HepG2 (cell line): ENCODE results near the gene ABCC8. TPM values are rescaled to one million over a fixed set of nuclear protein-coding genes. Genes with fewer than 3 reads are reported as not detected.

Experiments used
- ATAC-seq: fragments of 200-7000 bp; cut with Tn5 transposase; 3 replicates; pipeline ENCODE4 v1.9.1; 2020; ENCODE audit warnings: mild to moderate bottlenecking, moderate library complexity
- BruUV-seq: library from RNA; stranded (reverse); fragments of 400-500 nt; replicated peaks from 2 replicates; lab custom pipeline; 2021; lab: Mats Ljungman, UMichigan
- CTCF ChIA-PET: fragments of 300-600 bp; formaldehyde crosslinking; extraction: SDS; loops from one replicate; lab custom pipeline; 2021; ENCODE audit warnings: low total read pairs, inconsistent platforms, low intra/inter-chr PET ratio; lab: Yijun Ruan, JAX
- POLR2A ChIA-PET: fragments of 350-600 bp; sonication (Branson Sonifier 250); formaldehyde crosslinking; loops from one replicate; lab custom pipeline; 2020; ENCODE audit warnings: antibody characterized with exemption, inconsistent platforms; lab: Yijun Ruan, JAX
- DNase-seq: peaks from one replicate; pipeline ENCODE4 v3.0.0-alpha.2; 2015; ENCODE audit warnings: low spot score
- FAIRE-seq: peaks from 3 replicates; lab custom pipeline; 2011; peaks lifted over from hg19 to GRCh38; lab: Jason Lieb, UNC
- H2AFZ ChIP-seq: one replicate; pipeline ENCODE4 v1.6.1; 2011; ENCODE audit warnings: low read length, inconsistent platforms
- H3K27ac ChIP-seq: fragments of 300-600 bp; 3 replicates; pipeline ENCODE4 v1.8.0; 2011; ENCODE audit warnings: mixed run types, mild to moderate bottlenecking, mixed read lengths, low read length, inconsistent platforms; ENCODE audit not compliant: insufficient read depth; ENCODE audit errors: extremely low read length
- H3K27me3 ChIP-seq, 2 experiments: fragments of 200-600 bp in 1 of 2; 2 replicates in 1 of 2; 3 replicates in 1 of 2; pipeline versions ENCODE4 v1.6.0 to v1.8.0; 2011; ENCODE audit warnings: low read length in 2 of 2, mild to moderate bottlenecking in 2 of 2, moderate library complexity in 2 of 2, inconsistent platforms in 1 of 2; ENCODE audit not compliant: insufficient read depth in 2 of 2, control insufficient read depth in 1 of 2
- H3K36me3 ChIP-seq, 2 experiments: fragments of 200-600 bp in 1 of 2; replicated peaks in 1 of 2; 2 replicates in 1 of 2; 3 replicates in 1 of 2; pipeline versions ENCODE4 v1.5.1 to v1.8.0; 2011; ENCODE audit warnings: low read length in 2 of 2, inconsistent platforms in 1 of 2; ENCODE audit not compliant: insufficient read depth in 2 of 2, control insufficient read depth in 1 of 2
- H3K4me1 ChIP-seq: 2 replicates; pipeline ENCODE4 v1.5.1; 2012; ENCODE audit warnings: low read length, inconsistent platforms; ENCODE audit not compliant: insufficient read depth
- H3K4me2 ChIP-seq: 2 replicates; pipeline ENCODE4 v1.6.0; 2011; ENCODE audit warnings: low read depth, low read length, inconsistent platforms
- H3K4me3 ChIP-seq, 3 experiments: fragments of 200-600 bp in 1 of 3; sonication (generic), shearing (Covaris generic) in 1 of 3; replicated peaks in 1 of 3; 2 replicates each; pipeline ENCODE4 v1.5.1; 2011 to 2016; ENCODE audit warnings: low read length in 3 of 3, inconsistent platforms in 2 of 3, low read depth in 2 of 3, mild to moderate bottlenecking in 2 of 3, control low read depth in 1 of 3, mixed read lengths in 1 of 3; ENCODE audit not compliant: insufficient read depth in 1 of 3
- H3K79me2 ChIP-seq: one replicate; pipeline ENCODE4 v1.6.1; 2011; ENCODE audit warnings: low read length, inconsistent platforms; ENCODE audit not compliant: insufficient read depth
- H3K9ac ChIP-seq: 2 replicates; pipeline ENCODE4 v1.6.0; 2011; ENCODE audit warnings: mild to moderate bottlenecking, low read depth, low read length, inconsistent platforms; ENCODE audit not compliant: insufficient read depth
- H3K9me3 ChIP-seq: 2 replicates; pipeline ENCODE4 v1.5.1; 2012; ENCODE audit warnings: mild to moderate bottlenecking, low read length
- H4K20me1 ChIP-seq: 2 replicates; pipeline ENCODE4 v1.6.0; 2011; ENCODE audit warnings: inconsistent platforms, mild to moderate bottlenecking, low read length, moderate library complexity; ENCODE audit not compliant: insufficient read depth
- CHD4 ChIP-seq: fragments of 200-600 bp; sonication (generic); IDR thresholded peaks from 2 replicates; pipeline ENCODE4 v1.7.0; 2017; ENCODE audit warnings: mild to moderate bottlenecking, low read length, borderline replicate concordance
- FOXA3 ChIP-seq: IDR thresholded peaks from 2 replicates; pipeline ENCODE4 v1.6.1; 2016; ENCODE audit warnings: missing genetic modification reagents, missing compliant biosample characterization
- HNF4A ChIP-seq: sonication (generic); formaldehyde crosslinking; IDR thresholded peaks from 2 replicates; pipeline ENCODE4 v1.4.0; 2020; ENCODE audit warnings: missing genetic modification reagents
- MXD4 ChIP-seq: IDR thresholded peaks from 2 replicates; pipeline ENCODE4 v1.6.1; 2016; ENCODE audit warnings: mild to moderate bottlenecking, missing biosample characterization, missing genetic modification reagents
- SP140L ChIP-seq: sonication (generic); formaldehyde crosslinking; IDR thresholded peaks from 2 replicates; pipeline ENCODE4 v1.4.0; 2020; ENCODE audit warnings: missing genetic modification reagents, borderline replicate concordance
- STAT5B ChIP-seq: sonication (generic); formaldehyde crosslinking; IDR thresholded peaks from 2 replicates; pipeline ENCODE4 v1.4.0; 2020; ENCODE audit warnings: missing genetic modification reagents
- TFAP4 ChIP-seq: sonication (generic); IDR thresholded peaks from 2 replicates; pipeline ENCODE4 v1.6.1; 2016; ENCODE audit warnings: low read depth, borderline replicate concordance
- ZIK1 ChIP-seq: sonication (generic); formaldehyde crosslinking; IDR thresholded peaks from 2 replicates; pipeline ENCODE4 v1.5.0; 2020; ENCODE audit warnings: mild to moderate bottlenecking, low read depth, missing genetic modification reagents, borderline replicate concordance
- ZNF143 ChIP-seq: sonication (generic); formaldehyde crosslinking; IDR thresholded peaks from 2 replicates; pipeline ENCODE4 v1.4.0; 2020; ENCODE audit warnings: missing genetic modification reagents
- ZNF674 ChIP-seq: sonication (generic); formaldehyde crosslinking; IDR thresholded peaks from 2 replicates; pipeline ENCODE4 v1.5.0; 2020; ENCODE audit warnings: low read depth, mild to moderate bottlenecking, missing genetic modification reagents
- ZSCAN22 ChIP-seq: sonication (generic); formaldehyde crosslinking; IDR thresholded peaks from 2 replicates; pipeline ENCODE4 v1.4.0; 2020; ENCODE audit warnings: mild to moderate bottlenecking, missing genetic modification reagents
- WGBS: methylation state at CpG from one replicate; pipeline ENCODE4 v1.1.6; 2017; ENCODE audit warnings: low lambda C conversion rate; 5-methylcytosine and 5-hydroxymethylcytosine counted together
- in situ Hi-C: cut with HindIII; loops from 2 replicates; pipeline ENCODE4 v1.10.0; 2017; ENCODE audit warnings: low pct_unique_long_range_greater_than_20kb; ENCODE audit not compliant: extremely low pct_ligation_motif_present
- intact Hi-C: fragments of 100-400 bp; cut with micrococcal nuclease; formaldehyde crosslinking; loops from one replicate; pipeline ENCODE4 v1.10.0; 2022; ENCODE audit not compliant: unreplicated experiment
- polyA plus RNA-seq, 8 experiments: library from polyadenylated mRNA; depleted of rRNA in 3 of 8; stranded (reverse) in 7 of 8; unstranded in 1 of 8; fragments of >200 nt; fragmentation: Illumina TruSeq in 4 of 8; extraction: Trizol in 4 of 8; gene quantifications; 2 replicates each; pipeline versions ENCODE4 v1.2.1 to v1.2.3, GENCODE V29; 2011 to 2016; ENCODE audit warnings: low read depth in 4 of 8, missing spikeins in 1 of 8, mixed read lengths in 1 of 8; ENCODE audit not compliant: insufficient read depth in 1 of 8
- total RNA-seq, 5 experiments: library from RNA; depleted of rRNA; stranded (reverse); fragments of >200 nt; fragmentation: Illumina TruSeq; extraction: Trizol; gene quantifications; 2 replicates each; pipeline ENCODE4 v1.2.3, GENCODE V29; 2016; ENCODE audit warnings: low read depth in 1 of 5

ABCC8 gene
- total and polyA plus RNA-seq, 2 of the 13 experiments (the other 11 are each of a cell fraction or from before 2014, with no cell fraction given) = not detected

GRCh38 chr11:17414992-17415391, 61.7 kb downstream of the ABCC8 start:
- no peak overlapping the region for H3K9ac ChIP-seq
- peaks cover 10% of the 10 kb centered on the region for H3K4me1 ChIP-seq
- H4K20me1 ChIP-seq = no peaks in the 10 kb centered on the region
- in situ Hi-C loops = no loop called here
- POLR2A ChIA-PET = no interaction called here
- no peaks in the 10 kb centered on the region for H3K79me2 ChIP-seq
- no peaks in the 10 kb centered on the region for H3K9me3 ChIP-seq
- no peak overlapping the region for H3K4me3 ChIP-seq
- no TSS peak for BruUV-seq
- no peak overlapping the region for H2AFZ ChIP-seq
- intact Hi-C loops = no loop called here
- CTCF ChIA-PET = no interaction called here
- no peak overlapping the region for H3K27ac ChIP-seq
- H3K27me3 ChIP-seq = peaks cover 0 to 7% of the 10 kb centered on the region in 2 experiments; a peak in 2 of 5 replicates
- 40% methylated on average over 1 of the region's 5 CpGs for WGBS
- ATAC-seq = no peak
- TF ChIP-seq ZSCAN22 (CRISPR knock-in tag) = no peak
- TF ChIP-seq CHD4 = no peak
- TF ChIP-seq STAT5B (CRISPR knock-in tag) = no peak
- DNase-seq = no peak
- no peaks in the 10 kb centered on the region for H3K36me3 ChIP-seq
- no peak overlapping the region for H3K4me2 ChIP-seq
- FAIRE-seq = no peak

- ATAC-seq (no peak), DNase-seq (no peak), FAIRE-seq (no peak)
- peaks cover 0 to 7% of the 10 kb centered on the region in 2 experiments; a peak in 2 of 5 replicates for H3K27me3 ChIP-seq
- TF ChIP-seq HNF4A (CRISPR knock-in tag) (no peak), MXD4 (CRISPR knock-in tag) (no peak), SP140L (CRISPR knock-in tag) (no peak), ZNF143 (no peak), ZIK1 (CRISPR knock-in tag) (no peak), ZNF674 (CRISPR knock-in tag) (no peak), FOXA3 (CRISPR knock-in tag) (no peak), TFAP4 (no peak)
- CTCF ChIA-PET = no interaction called here
- no TSS peak for BruUV-seq
- no peaks in the 10 kb centered on the region for H3K36me3 ChIP-seq
- H4K20me1 ChIP-seq = no peaks in the 10 kb centered on the region
- H3K4me1 ChIP-seq = peaks cover 10% of the 10 kb centered on the region
- POLR2A ChIA-PET = no interaction called here
- H3K4me3 ChIP-seq = no peak overlapping the region
- intact Hi-C loops (no loop called here), in situ Hi-C loops (no loop called here)
- no peak overlapping the region for H3K9ac ChIP-seq
- H3K9me3 ChIP-seq = no peaks in the 10 kb centered on the region
- H3K27ac ChIP-seq = no peak overlapping the region
- H3K79me2 ChIP-seq = no peaks in the 10 kb centered on the region
- WGBS = 45% methylated on average over 8 of the region's 8 CpGs
- no peak overlapping the region for H3K4me2 ChIP-seq
- H2AFZ ChIP-seq = no peak overlapping the region
These were observed 62.3 kb downstream of the ABCC8 start for GRCh38 chr11:17414317-17414737.
